Heart right ventricle (tissue), 16 donors: ENCODE data around the gene LDLRAD4. TPM values are rescaled to one million over a fixed set of nuclear protein-coding genes. Genes with fewer than 3 reads are reported as not detected.
A peak's percentile ranks its signal among the peaks of the same experiment; 100 is the strongest.

Source experiments
- ATAC-seq, 8 donors: fragments of 200-7000 bp; cut with Tn5 transposase; one replicate each; pipeline ENCODE4 v1.9.1; 2020; ENCODE audit warnings: mild to moderate bottlenecking in 8 of 8, moderate library complexity in 8 of 8, moderate number of reproducible peaks in 1 of 8
- DNase-seq, 2 donors: peaks; one replicate each; pipeline ENCODE4 v3.0.0-alpha.2; 2020
- H3K27ac ChIP-seq, 10 donors: fragments of 200-600 bp; sonication (generic) in 2 of 10; one replicate each; pipeline versions ENCODE4 v1.5.0 to v1.8.0; 2020 to 2022; ENCODE audit warnings: mild to moderate bottlenecking in 3 of 10
- H3K27me3 ChIP-seq, 7 donors: fragments of 200-600 bp; one replicate each; pipeline ENCODE4 v1.8.0; 2021 to 2022; ENCODE audit warnings: mild to moderate bottlenecking in 2 of 7
- H3K36me3 ChIP-seq, 9 donors: fragments of 200-600 bp; sonication (generic) in 1 of 9; one replicate each; pipeline versions ENCODE4 v1.5.0 to v1.8.0; 2020 to 2022; ENCODE audit warnings: mild to moderate bottlenecking in 2 of 9
- H3K4me1 ChIP-seq, 9 donors: fragments of 200-600 bp; sonication (generic) in 1 of 9; one replicate each; pipeline versions ENCODE4 v1.5.0 to v1.8.0; 2020 to 2022; ENCODE audit warnings: mild to moderate bottlenecking in 4 of 9
- H3K4me3 ChIP-seq, 10 donors: fragments of 200-600 bp; sonication (generic) in 2 of 10; one replicate each; pipeline versions ENCODE4 v1.5.0 to v1.8.0; 2020 to 2022; ENCODE audit warnings: mild to moderate bottlenecking in 7 of 10, moderate library complexity in 2 of 10
- H3K9me3 ChIP-seq, 11 donors: fragments of 200-600 bp in 10 of 11; sonication (generic) in 2 of 11; one replicate each; pipeline versions ENCODE4 v1.5.0 to v1.8.0; 2013 to 2022; ENCODE audit warnings: mild to moderate bottlenecking in 2 of 11, control low read depth in 1 of 11, moderate library complexity in 1 of 11
- WGBS, 2 donors: extraction: QIAGEN DNeasy Blood & Tissue Kit; methylation state at CpG; one replicate each; pipeline ENCODE4 v1.1.7; 2013; ENCODE audit warnings: inconsistent platforms in 1 of 2; 5-methylcytosine and 5-hydroxymethylcytosine counted together
- intact Hi-C, 10 donors: fragments of 100-400 bp; cut with DNase I; formaldehyde crosslinking; loops; one replicate each; pipeline versions ENCODE4 v1.11.1 to v1.14.2; 2022
- polyA plus RNA-seq, 2 donors: library from polyadenylated mRNA; stranded (reverse); fragments of 200-250 nt; gene quantifications; one replicate each; pipeline ENCODE4 v1.2.3, GENCODE V29; 2013
- total RNA-seq, 10 donors: library from RNA; stranded (reverse); fragmentation: NEBNext Ultra II Directional in 3 of 10; extraction: Animal tissue kit (Norgen Biotek cat#: 25700) in 3 of 10; gene quantifications; one replicate each; pipeline versions ENCODE4 v1.2.1 to v1.2.4, GENCODE V29; 2021 to 2023
- TF ChIP-seq, protein P1 (sequence below), 9 donors: fragments of 200-600 bp; sonication (generic) in 2 of 9; IDR thresholded peaks; one replicate each; pipeline versions ENCODE4 v1.5.0 to v1.8.0; 2021 to 2022; ENCODE audit warnings: antibody characterized with exemption in 9 of 9, mild to moderate bottlenecking in 5 of 9, moderate library complexity in 1 of 9
- donor health status: Arrhythmogenic right ventricular cardiomyopathy.
- donor health status: ischemic (EF 13 %, LVEDD 7.1; RV severe dilation, severe dysfunction).
- donor health status: healthy with polysubstance abuse.
- donor health status: DM: no; HTN: yes; CAD: no.
- donor health status: DM: no; HTN: no; CAD: no.
- donor health status: ischemic (EF 25% LVEDD 6.9; RV normal size, moderate dysfunction).
- donor health status: ischemic (EF 25% LVEDD 5.7; RV mildly dilated, moderate dysfunction).
- donor health status: healthy.
- donor health status: DM: yes; HTN: yes; CAD: no.
- donor health status: Ischemic cardiomyopathy.
- donor health status: ischemic (EF 35%, LVEDD 5.7; RV mildly dilated, moderate dysfunction).
- donor health status: nonischemic (EF 11% LVEDD 7.7; RV severe dilation, severe dysfunction).
- donor health status: DM: yes; HTN: yes; CAD: no.
- donor health status: PGD.
- donor health status: ischemic (EF 29% LVEDD 5.4; RV normal size, mild dysfunction).
- donor health status: nonischemic (EF 23%, LVEDD 6.1; RV moderate dilation, normal function).

The LDLRAD4 gene
- total and polyA plus RNA-seq, 12 donors, result 5.4 to 74.6 (median 34.6) TPM

DNA sequence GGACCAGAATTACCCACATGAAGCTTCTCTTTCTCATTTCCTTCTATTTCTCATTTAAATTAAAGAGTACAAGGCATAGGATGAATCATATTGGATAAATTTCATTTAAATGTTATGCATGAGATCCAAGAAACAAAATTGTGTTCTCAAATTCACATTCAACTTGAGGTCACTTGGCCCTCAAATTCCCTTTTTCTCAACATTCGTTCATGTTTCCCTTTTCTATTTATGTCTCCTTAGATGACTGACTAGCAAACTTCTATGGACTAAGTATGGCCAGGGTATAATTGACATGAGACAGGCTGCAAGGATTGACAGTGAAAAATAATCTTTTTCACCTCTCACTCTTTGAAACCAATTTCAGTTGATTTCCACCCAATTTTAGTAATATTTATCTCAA is 4.0 kb upstream of the LDLRAD4 start:
- H3K9me3 ChIP-seq, result peaks cover 0 to 3% (median 0%) of the 10 kb centered on the region in 11 donors
- intact Hi-C loops, result loop anchor here (5.0 to 10.0 kb wide), 15 partner anchors 73 to 590 kb away; partner anchors contain the start of genes FAM210A (in 1 of the 10) and RNMT (in 1 of the 10)
- peaks cover 0 to 21% (median 18%) of the 10 kb centered on the region in 9 donors for H3K4me1 ChIP-seq
- DNase-seq (no peak), ATAC-seq (no peak)
- H3K36me3 ChIP-seq, result no peaks in the 10 kb centered on the region
- H3K4me3 ChIP-seq, result no peak overlapping the region
- H3K27ac ChIP-seq, result no peak overlapping the region
- H3K27me3 ChIP-seq, result peaks cover 0 to 29% (median 0%) of the 10 kb centered on the region in 7 donors
- 60 to 69% methylated on average over 1 of the region's 1 CpG for WGBS, 2 donors
- TF ChIP-seq, protein P1, sequence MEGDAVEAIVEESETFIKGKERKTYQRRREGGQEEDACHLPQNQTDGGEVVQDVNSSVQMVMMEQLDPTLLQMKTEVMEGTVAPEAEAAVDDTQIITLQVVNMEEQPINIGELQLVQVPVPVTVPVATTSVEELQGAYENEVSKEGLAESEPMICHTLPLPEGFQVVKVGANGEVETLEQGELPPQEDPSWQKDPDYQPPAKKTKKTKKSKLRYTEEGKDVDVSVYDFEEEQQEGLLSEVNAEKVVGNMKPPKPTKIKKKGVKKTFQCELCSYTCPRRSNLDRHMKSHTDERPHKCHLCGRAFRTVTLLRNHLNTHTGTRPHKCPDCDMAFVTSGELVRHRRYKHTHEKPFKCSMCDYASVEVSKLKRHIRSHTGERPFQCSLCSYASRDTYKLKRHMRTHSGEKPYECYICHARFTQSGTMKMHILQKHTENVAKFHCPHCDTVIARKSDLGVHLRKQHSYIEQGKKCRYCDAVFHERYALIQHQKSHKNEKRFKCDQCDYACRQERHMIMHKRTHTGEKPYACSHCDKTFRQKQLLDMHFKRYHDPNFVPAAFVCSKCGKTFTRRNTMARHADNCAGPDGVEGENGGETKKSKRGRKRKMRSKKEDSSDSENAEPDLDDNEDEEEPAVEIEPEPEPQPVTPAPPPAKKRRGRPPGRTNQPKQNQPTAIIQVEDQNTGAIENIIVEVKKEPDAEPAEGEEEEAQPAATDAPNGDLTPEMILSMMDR (IDR thresholded peaks at IDR 0.05), result no peak

DNA sequence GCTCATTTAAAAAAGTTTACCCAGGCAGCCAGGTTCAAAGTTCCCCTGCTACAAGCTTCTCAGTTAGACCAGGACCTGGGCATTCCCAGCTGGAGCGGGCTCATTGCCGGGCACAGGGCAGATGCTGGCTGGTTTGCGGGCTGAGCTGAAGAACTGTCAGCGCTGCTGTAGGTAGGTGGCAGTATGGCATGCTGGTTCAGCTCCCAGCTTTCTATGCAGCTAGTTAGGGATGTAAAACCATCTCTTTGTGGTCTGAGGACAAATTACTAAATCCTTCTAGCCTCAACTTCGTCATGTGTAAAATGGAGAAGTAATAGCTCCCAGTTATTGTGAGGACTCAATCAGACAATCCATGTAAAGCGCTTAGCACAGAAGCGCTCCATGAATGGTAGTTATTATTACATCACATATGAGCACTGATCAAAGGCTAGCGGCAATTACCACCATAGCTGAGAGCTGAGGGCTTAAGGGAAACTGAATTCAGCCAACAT is 2.4 kb upstream of the LDLRAD4 start:
- WGBS, 2 donors, result 24 to 25% methylated on average over 8 of the region's 8 CpGs
- DNase-seq, result peak; percentile 64 to 78
- intact Hi-C loops, result loop anchor here (1.0 to 10.0 kb wide), 21 partner anchors 71 to 589 kb away; partner anchors contain the start of genes FAM210A (in 1 of the 10) and RNMT (in 1 of the 10)

DNA sequence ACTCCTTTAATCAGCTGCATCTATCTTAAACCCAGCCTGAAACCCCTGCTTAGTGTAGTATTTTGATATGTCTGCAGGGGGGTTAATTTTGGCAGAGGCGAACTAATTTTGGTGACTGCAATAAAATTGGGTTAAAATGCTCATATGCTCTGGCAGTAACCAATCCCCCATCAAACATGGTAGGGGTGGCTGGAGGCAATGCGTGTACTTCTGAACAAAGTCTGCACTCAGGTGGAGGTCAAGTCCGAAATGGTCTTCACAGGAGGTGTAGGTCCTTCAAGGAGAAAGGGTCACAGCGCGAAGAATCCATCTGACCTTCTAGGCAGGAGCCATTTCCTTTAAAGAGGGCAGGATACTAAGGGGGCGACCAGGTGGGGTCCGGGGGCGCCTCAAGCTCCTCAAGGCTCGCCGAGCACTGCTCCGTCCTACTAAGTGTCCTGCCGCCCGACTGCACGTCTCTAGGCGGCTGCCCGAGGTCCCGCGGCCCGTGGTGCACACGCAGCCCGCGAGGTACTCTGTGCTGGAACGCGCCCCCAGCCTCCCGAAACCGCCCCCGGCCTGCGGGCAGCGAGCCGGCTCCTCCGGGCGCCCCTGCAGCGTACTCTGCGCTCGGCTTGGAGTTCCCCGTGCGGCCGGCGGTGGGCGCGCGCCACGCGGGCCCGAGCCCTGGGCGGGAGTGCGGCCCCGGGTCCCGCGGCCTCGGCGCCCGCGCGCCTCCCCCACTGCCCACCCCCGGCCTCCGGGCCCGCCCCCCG is 1.7 kb upstream of the LDLRAD4 start:
- peaks cover 8 to 44% (median 41%) of the 10 kb centered on the region in 9 donors for H3K4me1 ChIP-seq
- TF ChIP-seq, protein P1 (IDR thresholded peaks at IDR 0.05), result peak; percentile 21 to 64 (median 38)
- peak; percentile 53 to 67 for DNase-seq
- no peaks in the 10 kb centered on the region for H3K36me3 ChIP-seq
- peaks cover 0 to 29% (median 0%) of the 10 kb centered on the region in 7 donors for H3K27me3 ChIP-seq
- H3K9me3 ChIP-seq, result no peaks in the 10 kb centered on the region
- 3 to 5% methylated on average over 51 to 59 of the region's 59 CpGs for WGBS, 2 donors
- peak overlapping the region; percentile 34 to 96 (median 79) for H3K4me3 ChIP-seq
- ATAC-seq, result peak; percentile 48 to 74 (median 62)
- intact Hi-C loops, result loop anchor here (1.0 to 10.0 kb wide), 21 partner anchors 70 to 588 kb away; partner anchors contain the start of genes FAM210A (in 1 of the 10) and RNMT (in 1 of the 10)
- peak overlapping the region; percentile 82 to 98 (median 94) for H3K27ac ChIP-seq

More for the DNA sequence above, 2.4 kb upstream of the LDLRAD4 start:
- Histone ChIP-seq H3K36me3 (no peaks in the 10 kb centered on the region), H3K4me1 (peaks cover 5 to 36% (median 33%) of the 10 kb centered on the region in 9 donors), H3K27me3 (peaks cover 0 to 29% (median 0%) of the 10 kb centered on the region in 7 donors), H3K9me3 (no peaks in the 10 kb centered on the region), H3K4me3 (peak overlapping the region in 2 of 10 donors; percentile 75 to 96), H3K27ac (peak overlapping the region in 8 of 10 donors; percentile 68 to 98 (median 94))
- TF ChIP-seq, protein P1 (IDR thresholded peaks at IDR 0.05), result peak; percentile 49 to 91 (median 69)
- peak; percentile 42 to 78 (median 74) for ATAC-seq

DNA sequence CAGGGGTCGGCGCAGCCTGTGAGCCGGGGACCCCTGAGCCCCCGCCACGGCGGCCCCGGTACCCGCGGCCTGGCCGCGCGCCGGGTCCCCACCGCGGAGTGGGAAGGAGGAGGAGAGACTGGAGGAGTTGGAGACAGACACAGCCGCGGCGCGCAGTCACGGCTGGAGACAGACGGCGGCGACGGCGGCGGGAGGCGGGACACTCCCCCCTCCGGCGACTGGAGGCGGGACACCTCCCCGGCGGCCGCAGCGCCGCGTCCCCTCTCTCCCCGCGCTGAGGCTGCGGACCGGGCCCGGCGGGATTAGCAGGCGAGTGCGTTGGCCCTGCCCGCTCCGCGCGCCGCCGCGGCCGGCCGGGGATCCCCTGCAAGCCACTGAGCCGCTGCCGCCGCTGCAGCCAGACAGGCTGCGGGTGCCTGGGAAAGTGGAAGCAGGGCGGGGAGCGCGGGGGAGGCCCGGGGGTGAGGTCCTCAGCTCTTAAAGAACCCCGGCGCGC is 1.0 kb upstream of the LDLRAD4 start:
- peak in 7 of 8 donors; percentile 21 to 44 (median 26) for ATAC-seq
- intact Hi-C loops, result loop anchor here (2.0 to 10.0 kb wide), 19 partner anchors 70 to 587 kb away; partner anchors contain the start of genes FAM210A (in 1 of the 10) and RNMT (in 1 of the 10)
- peaks cover 8 to 50% (median 47%) of the 10 kb centered on the region in 9 donors for H3K4me1 ChIP-seq
- DNase-seq, result peak; percentile 77 to 80
- peak overlapping the region; percentile 82 to 98 (median 94) for H3K27ac ChIP-seq
- no peaks in the 10 kb centered on the region for H3K36me3 ChIP-seq
- H3K9me3 ChIP-seq, result no peaks in the 10 kb centered on the region
- peaks cover 0 to 29% (median 0%) of the 10 kb centered on the region in 7 donors for H3K27me3 ChIP-seq
- TF ChIP-seq, protein P1 (IDR thresholded peaks at IDR 0.05), result peak in 2 of 9 donors; percentile 0 to 2
- H3K4me3 ChIP-seq, result peak overlapping the region; percentile 57 to 96 (median 80)
- 0 to 1% methylated on average over 41 to 64 of the region's 64 CpGs for WGBS, 2 donors
